Endodermal cell (in vitro differentiated cells): ENCODE results near the gene DDAH1. TPM values are rescaled to one million over a fixed set of nuclear protein-coding genes. Genes with fewer than 3 reads are reported as not detected.

Source experiments
- DNase-seq: peaks from one replicate; pipeline ENCODE4 v3.0.0-alpha.2; 2017
- H3K27ac ChIP-seq: 2 replicates; pipeline ENCODE4 v1.5.1; 2013; ENCODE audit warnings: mild to moderate bottlenecking, low read depth, low read length, moderate library complexity
- H3K27me3 ChIP-seq: 2 replicates; pipeline ENCODE4 v1.6.1; 2013; ENCODE audit warnings: mild to moderate bottlenecking, low read length, moderate library complexity; ENCODE audit not compliant: insufficient read depth, control insufficient read depth, poor library complexity, severe bottlenecking
- H3K36me3 ChIP-seq: 2 replicates; pipeline ENCODE4 v1.7.0; 2013; ENCODE audit warnings: mild to moderate bottlenecking, low read length, moderate library complexity; ENCODE audit not compliant: control insufficient read depth, insufficient read depth
- H3K4me1 ChIP-seq: one replicate; pipeline ENCODE4 v1.7.0; 2013; ENCODE audit warnings: low read length; ENCODE audit not compliant: control insufficient read depth, insufficient read depth
- H3K4me3 ChIP-seq: 2 replicates; pipeline ENCODE4 v1.5.1; 2013; ENCODE audit warnings: mild to moderate bottlenecking, low read length, moderate library complexity
- H3K9ac ChIP-seq: 2 replicates; pipeline ENCODE4 v1.6.1; 2013; ENCODE audit warnings: mild to moderate bottlenecking, low read length, moderate library complexity; ENCODE audit not compliant: poor library complexity, severe bottlenecking; ENCODE audit errors: extremely low read depth
- H3K9me3 ChIP-seq: 2 replicates; pipeline ENCODE4 v1.6.1; 2013; ENCODE audit warnings: mild to moderate bottlenecking, low read length, moderate library complexity; ENCODE audit not compliant: control insufficient read depth
- H3K27ac Mint-ChIP-seq: 2 replicates; pipeline ENCODE4 v1.8.0; 2020; ENCODE audit warnings: mixed read lengths
- H3K27me3 Mint-ChIP-seq: 2 replicates; pipeline ENCODE4 v1.8.0; 2021; ENCODE audit warnings: mild to moderate bottlenecking, mixed read lengths; ENCODE audit not compliant: insufficient read depth
- H3K36me3 Mint-ChIP-seq: 2 replicates; pipeline ENCODE4 v1.8.0; 2020; ENCODE audit warnings: low read depth, mixed read lengths
- H3K4me1 Mint-ChIP-seq: 2 replicates; pipeline ENCODE4 v1.8.0; 2020; ENCODE audit warnings: mixed read lengths
- H3K4me3 Mint-ChIP-seq: 2 replicates; pipeline ENCODE4 v1.8.0; 2020; ENCODE audit warnings: mild to moderate bottlenecking, moderate library complexity, mixed read lengths
- H3K9me3 Mint-ChIP-seq: 2 replicates; pipeline ENCODE4 v1.8.0; 2020; ENCODE audit warnings: mild to moderate bottlenecking, mixed read lengths
- CTCF ChIP-seq: fragments of 200-600 bp; sonication (generic); conservative IDR thresholded peaks from 2 replicates; pipeline ENCODE4 v1.5.0; 2021; ENCODE audit warnings: antibody characterized with exemption, mild to moderate bottlenecking
- WGBS, 2 experiments: methylation state at CpG; one replicate each; pipeline versions ENCODE4 v1.1.5 to v1.1.7; 2013; ENCODE audit warnings: missing lambda C conversion rate in 2 of 2, mixed read lengths in 1 of 2; ENCODE audit not compliant: insufficient coverage in 1 of 2, insufficient read length in 1 of 2; 5-methylcytosine and 5-hydroxymethylcytosine counted together
- total RNA-seq, 2 donors: library from RNA; stranded (reverse); fragmentation: NEBNext Ultra II Directional in 1 of 2; extraction: Animal tissue kit (Norgen Biotek cat#: 25700) in 1 of 2; gene quantifications; 2 replicates in 1 of 2; 3 replicates in 1 of 2; pipeline ENCODE4 v1.2.1, GENCODE V29; 2021

DDAH1 gene
- total RNA-seq, 2 donors from 2014 or later = 16.3 to 22.8 TPM

- H3K9me3 ChIP-seq = no peaks in the 10 kb centered on the region
- Mint-ChIP-seq H3K4me3 (no peak overlapping the region), H3K9me3 (no peaks in the 10 kb centered on the region), H3K27me3 (no peaks in the 10 kb centered on the region), H3K36me3 (no peaks in the 10 kb centered on the region), H3K4me1 (peaks cover 15% of the 10 kb centered on the region), H3K27ac (no peak overlapping the region)
- no peak overlapping the region for H3K4me3 ChIP-seq
- H3K27me3 ChIP-seq = no peaks in the 10 kb centered on the region
- H3K36me3 ChIP-seq = no peaks in the 10 kb centered on the region
- H3K4me1 ChIP-seq = no peaks in the 10 kb centered on the region
- 99 to 100% methylated on average over 2 of the region's 2 CpGs for WGBS, 2 experiments
- no peak for DNase-seq
- no peak overlapping the region for H3K27ac ChIP-seq
- no peak overlapping the region for H3K9ac ChIP-seq
- no peak for TF ChIP-seq CTCF
Measured at GRCh38 chr1:85371021-85371420, 93.9 kb downstream of the DDAH1 start.

GRCh38 chr1:85368073-85368770, 96.7 kb downstream of the DDAH1 start:
- no peaks in the 10 kb centered on the region for H3K9me3 ChIP-seq
- no peaks in the 10 kb centered on the region for H3K36me3 ChIP-seq
- no peaks in the 10 kb centered on the region for H3K27me3 ChIP-seq
- H3K4me1 ChIP-seq = no peaks in the 10 kb centered on the region
- Mint-ChIP-seq H3K27me3 (no peaks in the 10 kb centered on the region), H3K9me3 (no peaks in the 10 kb centered on the region), H3K4me3 (no peak overlapping the region), H3K36me3 (no peaks in the 10 kb centered on the region), H3K27ac (no peak overlapping the region), H3K4me1 (peaks cover 14% of the 10 kb centered on the region)
- no peak for TF ChIP-seq CTCF
- WGBS, 2 experiments = 64 to 92% methylated on average over 3 to 6 of the region's 6 CpGs
- H3K9ac ChIP-seq = no peak overlapping the region
- DNase-seq = no peak
- H3K4me3 ChIP-seq = no peak overlapping the region
- no peak overlapping the region for H3K27ac ChIP-seq

GRCh38 chr1:85366391-85367170, 98.4 kb downstream of the DDAH1 start:
- no peak overlapping the region for H3K9ac ChIP-seq
- Mint-ChIP-seq H3K27me3 (no peaks in the 10 kb centered on the region), H3K9me3 (no peaks in the 10 kb centered on the region), H3K27ac (no peak overlapping the region), H3K4me3 (no peak overlapping the region), H3K36me3 (no peaks in the 10 kb centered on the region), H3K4me1 (peaks cover 14% of the 10 kb centered on the region)
- WGBS, 2 experiments = 95 to 100% methylated on average over 1 to 3 of the region's 3 CpGs
- DNase-seq = no peak
- no peak overlapping the region for H3K27ac ChIP-seq
- H3K4me1 ChIP-seq = no peaks in the 10 kb centered on the region
- no peaks in the 10 kb centered on the region for H3K9me3 ChIP-seq
- H3K36me3 ChIP-seq = no peaks in the 10 kb centered on the region
- no peaks in the 10 kb centered on the region for H3K27me3 ChIP-seq
- no peak for TF ChIP-seq CTCF
- no peak overlapping the region for H3K4me3 ChIP-seq
